ENCODE measurements around the gene CD180. TPM values are rescaled to one million over a fixed set of nuclear protein-coding genes. Genes with fewer than 3 reads are reported as not detected.

The CD180 gene
- total and polyA plus RNA-seq, 2 experiments from 2014 or later, result not detected

DNA sequence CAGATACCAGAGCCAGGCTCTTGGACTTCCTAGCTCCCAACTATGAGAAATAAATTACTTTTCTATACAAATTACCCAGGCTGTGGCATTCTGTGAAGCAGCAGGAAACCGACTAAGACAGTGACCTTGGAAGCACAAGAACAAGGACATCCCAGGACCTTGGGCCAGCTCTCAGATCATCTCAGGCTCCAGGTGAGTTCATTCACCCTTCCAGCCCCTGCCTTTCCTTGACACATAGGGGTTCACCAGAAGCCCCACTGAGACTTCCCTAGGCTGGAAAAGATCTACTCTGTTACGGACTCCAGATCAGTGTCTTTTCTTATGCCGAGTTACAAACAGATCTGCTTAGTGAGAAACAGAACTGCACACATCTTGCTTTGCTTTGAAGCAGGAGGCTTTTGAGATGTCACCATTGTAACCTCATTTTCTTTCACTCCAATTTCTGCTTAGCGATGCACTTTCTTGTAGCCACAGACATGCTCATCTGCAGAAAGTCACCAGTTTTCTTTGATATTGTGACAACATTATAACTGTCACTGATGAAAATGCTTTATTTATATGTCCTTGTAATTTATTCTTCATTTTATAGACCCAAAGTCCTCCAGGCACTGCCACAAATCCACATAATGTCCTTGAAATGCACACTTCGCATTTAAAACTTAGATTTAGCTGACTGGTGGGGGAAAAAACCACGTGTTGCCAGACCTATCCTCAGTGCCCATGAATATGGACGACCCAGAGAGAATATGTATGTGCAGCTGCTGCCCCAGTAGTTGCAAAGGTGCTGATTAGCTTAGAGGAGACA, 8.1 kb downstream of the CD180 start:
- Histone ChIP-seq H3K9me3 (ENCODE audit: low read depth) (no peaks in the 10 kb centered on the region), H3K79me2 (ENCODE audit: insufficient read depth) (no peaks in the 10 kb centered on the region), H2AFZ (no peak overlapping the region), H3K27ac (no peak overlapping the region), H3K4me3 (no peak overlapping the region), H3K4me2 (ENCODE audit: unreplicated experiment) (no peak overlapping the region), H3K36me3 (ENCODE audit: low read depth) (no peaks in the 10 kb centered on the region), H4K20me1 (ENCODE audit: insufficient read depth) (no peaks in the 10 kb centered on the region), H3K9ac (no peak overlapping the region), H3K27me3 (replicated peaks; ENCODE audit: insufficient read depth) (no peaks in the 10 kb centered on the region), H3K4me1 (ENCODE audit: insufficient read depth) (no peaks in the 10 kb centered on the region), H3K9me2 (ENCODE audit: insufficient read depth) (no peaks in the 10 kb centered on the region), H3F3A (ENCODE audit: insufficient read depth) (no peaks in the 10 kb centered on the region)
- 67 to 68% methylated on average over 7 of the region's 7 CpGs for WGBS, 2 experiments (ENCODE audit: low coverage in 1 of 2, low lambda C conversion rate in 2 of 2, missing lambda C conversion rate in 2 of 2)
- DNase-seq, result no peak
- no peak for TF ChIP-seq EZH2 (IDR thresholded peaks at IDR 0.05; ENCODE audit: insufficient read depth, poor library complexity, severe bottlenecking)
- TF ChIP-seq EZH2phosphoT487 (IDR thresholded peaks at IDR 0.05; ENCODE audit: insufficient read depth, low read depth), result no peak
- in situ Hi-C loops (cut with MboI), result no loop called here

DNA sequence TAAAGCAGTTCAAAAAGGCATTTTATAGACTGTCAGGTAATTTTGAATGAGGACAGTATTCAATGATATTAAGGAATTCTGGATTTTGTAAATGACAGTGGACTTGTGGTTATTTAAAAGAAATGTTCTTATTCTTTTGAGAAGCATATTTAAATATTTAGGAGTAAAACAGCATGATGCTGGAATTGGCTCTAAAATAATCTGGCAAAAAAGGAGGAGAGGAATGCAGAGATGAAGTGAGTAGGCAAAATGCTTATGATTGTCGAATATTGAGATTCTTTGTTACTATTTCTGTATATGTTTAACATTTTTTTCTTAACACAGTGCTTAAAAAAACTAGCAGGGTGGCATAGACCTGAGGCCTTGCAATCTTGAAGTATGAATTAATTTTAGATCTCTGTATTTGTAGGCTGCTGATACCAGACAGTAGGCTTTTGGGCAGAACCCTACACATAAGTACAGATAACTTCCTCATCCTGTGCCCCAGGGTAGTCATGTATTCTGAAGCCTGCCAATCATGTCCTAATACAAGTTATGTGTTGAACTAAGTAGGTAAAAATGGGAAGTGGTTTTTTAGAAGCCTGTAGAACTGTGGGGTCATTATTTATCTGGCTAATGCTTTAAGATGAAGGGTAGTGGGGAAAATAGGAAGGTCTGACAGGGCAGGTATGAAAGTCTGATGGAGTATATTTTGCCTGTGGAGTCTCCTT, 9.4 kb downstream of the CD180 start:
- WGBS, 2 experiments (ENCODE audit: low coverage in 1 of 2, low lambda C conversion rate in 2 of 2, missing lambda C conversion rate in 2 of 2), result 52 to 60% methylated on average over 1 of the region's 1 CpG
- in situ Hi-C loops (cut with MboI), result no loop called here
- no peaks in the 10 kb centered on the region for H3F3A ChIP-seq (ENCODE audit: insufficient read depth)
- no peaks in the 10 kb centered on the region for H3K36me3 ChIP-seq (ENCODE audit: low read depth)
- no peak overlapping the region for H3K27ac ChIP-seq
- peaks cover 6% of the 10 kb centered on the region; the same call in 1 of the 2 replicates for H3K4me1 ChIP-seq (ENCODE audit: insufficient read depth)
- no peaks in the 10 kb centered on the region for H4K20me1 ChIP-seq (ENCODE audit: insufficient read depth)
- H3K9ac ChIP-seq, result no peak overlapping the region
- no peaks in the 10 kb centered on the region for H3K79me2 ChIP-seq (ENCODE audit: insufficient read depth)
- H3K9me2 ChIP-seq (ENCODE audit: insufficient read depth), result no peaks in the 10 kb centered on the region
- DNase-seq, result no peak
- H2AFZ ChIP-seq, result no peak overlapping the region
- H3K27me3 ChIP-seq (replicated peaks; ENCODE audit: insufficient read depth), result no peaks in the 10 kb centered on the region
- H3K4me3 ChIP-seq, result no peak overlapping the region
- TF ChIP-seq EZH2phosphoT487 (IDR thresholded peaks at IDR 0.05; ENCODE audit: insufficient read depth, low read depth) (no peak), EZH2 (IDR thresholded peaks at IDR 0.05; ENCODE audit: insufficient read depth, poor library complexity, severe bottlenecking) (no peak)
- no peaks in the 10 kb centered on the region for H3K9me3 ChIP-seq (ENCODE audit: low read depth)
- no peak overlapping the region for H3K4me2 ChIP-seq (ENCODE audit: unreplicated experiment)

DNA sequence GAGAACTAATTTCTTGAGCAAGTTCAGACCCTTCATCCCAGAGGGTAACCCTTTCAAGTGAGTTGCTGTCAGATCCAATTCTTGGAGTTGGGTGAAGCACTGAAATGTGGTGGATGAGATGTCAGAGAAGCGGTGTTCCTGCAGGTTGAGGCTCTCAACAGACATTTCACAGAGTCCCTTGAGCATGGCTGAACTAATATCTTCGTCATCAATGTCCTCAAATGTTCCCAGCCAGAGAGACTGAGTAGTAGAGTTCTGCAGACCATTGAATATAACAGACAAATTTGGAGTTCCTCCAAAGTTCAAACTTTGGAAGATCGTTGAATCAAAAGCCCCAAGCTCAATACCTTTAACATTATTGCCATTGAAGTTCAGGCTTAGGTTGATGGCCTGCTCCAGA, 12.7 kb downstream of the CD180 start:
- Histone ChIP-seq H3F3A (ENCODE audit: insufficient read depth) (no peaks in the 10 kb centered on the region), H3K4me2 (ENCODE audit: unreplicated experiment) (no peak overlapping the region), H3K27ac (no peak overlapping the region), H2AFZ (no peak overlapping the region), H3K27me3 (replicated peaks; ENCODE audit: insufficient read depth) (no peaks in the 10 kb centered on the region), H3K9ac (no peak overlapping the region), H3K9me2 (ENCODE audit: insufficient read depth) (no peaks in the 10 kb centered on the region), H4K20me1 (ENCODE audit: insufficient read depth) (no peaks in the 10 kb centered on the region), H3K4me1 (ENCODE audit: insufficient read depth) (peaks cover 7% of the 10 kb centered on the region; the same call in 1 of the 2 replicates), H3K79me2 (ENCODE audit: insufficient read depth) (no peaks in the 10 kb centered on the region), H3K36me3 (ENCODE audit: low read depth) (no peaks in the 10 kb centered on the region), H3K9me3 (ENCODE audit: low read depth) (no peaks in the 10 kb centered on the region), H3K4me3 (no peak overlapping the region)
- in situ Hi-C loops (cut with MboI), result no loop called here
- no peak for DNase-seq
- 87 to 92% methylated on average over 3 of the region's 3 CpGs for WGBS, 2 experiments (ENCODE audit: low coverage in 1 of 2, low lambda C conversion rate in 2 of 2, missing lambda C conversion rate in 2 of 2)
- no peak for TF ChIP-seq EZH2phosphoT487 (IDR thresholded peaks at IDR 0.05; ENCODE audit: insufficient read depth, low read depth)
- TF ChIP-seq EZH2 (IDR thresholded peaks at IDR 0.05; ENCODE audit: insufficient read depth, poor library complexity, severe bottlenecking), result no peak

DNA sequence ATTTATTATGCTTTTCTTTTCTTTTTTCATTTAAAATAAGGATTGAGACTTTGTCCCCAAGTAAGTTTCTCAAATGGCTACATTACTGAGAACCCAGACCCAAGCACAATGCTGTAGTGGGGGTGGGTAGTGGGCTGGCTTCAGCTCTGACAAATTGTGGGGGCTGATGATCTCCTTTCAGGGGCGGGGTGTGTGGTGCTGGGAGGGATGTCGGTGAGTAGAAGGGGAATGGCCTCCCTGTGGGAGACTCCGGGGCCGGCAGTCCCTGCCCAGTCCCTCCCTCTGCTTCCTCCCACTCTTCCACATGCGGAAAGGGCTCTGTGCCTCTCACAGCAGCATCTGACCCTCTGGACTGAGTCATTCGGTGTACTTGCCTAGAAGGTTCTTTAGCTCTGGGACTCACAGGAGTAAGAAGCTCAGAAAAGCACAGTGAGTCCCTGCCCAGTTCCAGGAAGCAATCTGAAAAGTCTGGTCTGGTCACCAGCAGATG, 14.3 kb downstream of the CD180 start:
- Histone ChIP-seq H3K4me2 (ENCODE audit: unreplicated experiment) (peak overlapping the region; percentile 67), H2AFZ (peak overlapping the region; percentile 80), H3K27me3 (replicated peaks; ENCODE audit: insufficient read depth) (no peaks in the 10 kb centered on the region), H4K20me1 (ENCODE audit: insufficient read depth) (no peaks in the 10 kb centered on the region), H3K9me3 (ENCODE audit: low read depth) (no peaks in the 10 kb centered on the region), H3F3A (ENCODE audit: insufficient read depth) (no peaks in the 10 kb centered on the region), H3K9ac (no peak overlapping the region), H3K36me3 (ENCODE audit: low read depth) (no peaks in the 10 kb centered on the region), H3K27ac (no peak overlapping the region), H3K79me2 (ENCODE audit: insufficient read depth) (no peaks in the 10 kb centered on the region), H3K9me2 (ENCODE audit: insufficient read depth) (no peaks in the 10 kb centered on the region), H3K4me3 (no peak overlapping the region), H3K4me1 (ENCODE audit: insufficient read depth) (peaks cover 7% of the 10 kb centered on the region; the same call in 1 of the 2 replicates)
- in situ Hi-C loops (cut with MboI), result no loop called here
- peak; percentile 89 for DNase-seq
- TF ChIP-seq EZH2 (IDR thresholded peaks at IDR 0.05; ENCODE audit: insufficient read depth, poor library complexity, severe bottlenecking) (no peak), EZH2phosphoT487 (IDR thresholded peaks at IDR 0.05; ENCODE audit: insufficient read depth, low read depth) (no peak)
- 1 to 6% methylated on average over 5 to 6 of the region's 6 CpGs for whole genome bisulfite sequencing, 2 experiments (ENCODE audit: low coverage in 1 of 2, low lambda C conversion rate in 2 of 2, missing lambda C conversion rate in 2 of 2)
